ENCODE data around the gene KRT27. TPM values are rescaled to one million over a fixed set of nuclear protein-coding genes. Genes with fewer than 3 reads are reported as not detected.

KRT27 gene, protein sequence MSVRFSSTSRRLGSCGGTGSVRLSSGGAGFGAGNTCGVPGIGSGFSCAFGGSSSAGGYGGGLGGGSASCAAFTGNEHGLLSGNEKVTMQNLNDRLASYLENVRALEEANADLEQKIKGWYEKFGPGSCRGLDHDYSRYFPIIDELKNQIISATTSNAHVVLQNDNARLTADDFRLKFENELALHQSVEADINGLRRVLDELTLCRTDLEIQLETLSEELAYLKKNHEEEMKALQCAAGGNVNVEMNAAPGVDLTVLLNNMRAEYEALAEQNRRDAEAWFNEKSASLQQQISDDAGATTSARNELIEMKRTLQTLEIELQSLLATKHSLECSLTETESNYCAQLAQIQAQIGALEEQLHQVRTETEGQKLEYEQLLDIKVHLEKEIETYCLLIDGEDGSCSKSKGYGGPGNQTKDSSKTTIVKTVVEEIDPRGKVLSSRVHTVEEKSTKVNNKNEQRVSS
- not detected in 2 replicates for total RNA-seq

DNA sequence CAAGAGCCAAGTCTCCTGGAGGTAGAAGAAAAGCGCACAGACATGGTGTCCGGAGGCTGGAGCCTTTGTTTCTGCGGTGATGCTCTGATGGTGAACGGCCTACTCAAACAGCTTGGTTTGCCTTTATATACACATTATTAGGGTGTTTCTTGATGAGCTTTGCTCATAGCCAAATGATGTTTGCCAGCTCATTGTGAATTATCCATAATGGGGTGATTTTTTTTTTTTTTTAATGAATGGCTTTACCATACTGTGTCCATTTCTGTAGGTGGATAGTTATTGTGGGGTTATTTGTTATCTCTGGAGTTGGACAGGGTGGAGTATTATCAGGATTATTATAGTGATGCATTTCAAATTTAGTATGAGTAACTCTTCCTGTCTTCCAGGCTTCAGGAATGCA, at the start of gene KRT27:
Gene KRT27 (minus strand): TSS at position 101 of the 400 bp plus-strand sequence. CDS start 57 bp downstream, at position 44.

GRCh38 chr17:40822132-40822812, 39.9 kb upstream of the KRT27 start, which contains the start of gene KRT10:
KRT10 (minus strand) TSS chr17:40822614; CDS start chr17:40822585, 29 bp downstream.

GRCh38 chr17:40799859-40800258, 17.5 kb upstream of the KRT27 start, which contains the start of gene KRT28:
KRT28 (minus strand) TSS chr17:40799959; CDS start chr17:40799893, 66 bp downstream.

GRCh38 chr17:40772101-40772500, 10.2 kb downstream of the KRT27 start, which contains the start of gene KRT26:
KRT26 (minus strand) TSS chr17:40772201; CDS start chr17:40772113, 88 bp downstream.

GRCh38 chr17:40755231-40755630, 27.1 kb downstream of the KRT27 start, which contains the start of gene KRT25:
KRT25 (minus strand) TSS chr17:40755331; CDS start chr17:40755271, 60 bp downstream.

Other genes starting within 250 kb of the KRT27 start
- gene CCR7, start 217.1 kb downstream of the KRT27 start, total RNA-seq, result not detected in 2 replicates
- 69.9 and 86.4 TPM in 2 replicates for gene SMARCE1, start 134.7 kb downstream of the KRT27 start, total RNA-seq
- gene KRT222, start 117.4 kb downstream of the KRT27 start, total RNA-seq, result 0.25 and 1.00 TPM in 2 replicates
- not detected in 2 replicates for gene KRT24, start 78.8 kb downstream of the KRT27 start, total RNA-seq
- not detected in 2 replicates for gene KRT25, start 27.2 kb downstream of the KRT27 start, total RNA-seq
- gene KRT26, start 10.3 kb downstream of the KRT27 start, total RNA-seq, result not detected in 2 replicates
- gene KRT28, start 17.4 kb upstream of the KRT27 start, total RNA-seq, result not detected in 2 replicates
- 2.3 and 4.0 TPM in 2 replicates for gene KRT10, start 40.1 kb upstream of the KRT27 start, total RNA-seq
- under 0.01 TPM in 1 of 2 replicates, not detected in the other for gene KRT12, start 84.7 kb upstream of the KRT27 start, total RNA-seq
- gene KRT20, start 102.7 kb upstream of the KRT27 start, total RNA-seq, result 0.22 TPM in 1 of 2 replicates, not detected in the other
- 0.50 and 0.55 TPM in 2 replicates for gene KRT23, start 155.1 kb upstream of the KRT27 start, total RNA-seq
- 0.11 TPM in 1 of 2 replicates, not detected in the other for gene KRT39, start 184.4 kb upstream of the KRT27 start, total RNA-seq
- not detected in 2 replicates for gene KRT40, start 201.8 kb upstream of the KRT27 start, total RNA-seq
- gene KRTAP3-3, start 211.6 kb upstream of the KRT27 start, total RNA-seq, result not detected in 2 replicates
- gene KRTAP3-2, start 217.4 kb upstream of the KRT27 start, total RNA-seq, result not detected in 2 replicates
- gene KRTAP3-1, start 226.6 kb upstream of the KRT27 start, total RNA-seq, result not detected in 2 replicates
- 32.6 and 54.1 TPM in 2 replicates for gene KRTAP1-5, start 244.7 kb upstream of the KRT27 start, total RNA-seq
- gene KRTAP1-4, start 247.6 kb upstream of the KRT27 start, total RNA-seq, result not detected in 2 replicates

Data from uterine smooth muscle cell (primary cell).